Measurements from ENCODE around the gene IQCH. TPM values are rescaled to one million over a fixed set of nuclear protein-coding genes. Genes with fewer than 3 reads are reported as not detected.

IQCH gene
- total RNA-seq, 2 donors from 2014 or later, result 5.8 to 9.5 TPM

- Histone ChIP-seq H3K4me1 (replicated peaks) (no peaks in the 10 kb centered on the region), H3K27me3 (replicated peaks; ENCODE audit: insufficient read depth) (no peaks in the 10 kb centered on the region), H3K36me3 (no peaks in the 10 kb centered on the region), H3K4me3 (no peak overlapping the region), H3K9me3 (no peaks in the 10 kb centered on the region), H3K27ac (no peak overlapping the region)
- WGBS, result 78% methylated on average over 4 of the region's 4 CpGs
- intact Hi-C loops (cut with DNase I), result no loop called here
- no peak for DNase-seq (ENCODE audit: low spot score)
- TF ChIP-seq POLR2AphosphoS5 (IDR thresholded peaks at IDR 0.05) (no peak), POLR2A (IDR thresholded peaks at IDR 0.05) (no peak), CTCF (IDR thresholded peaks at IDR 0.05) (no peak)
These were observed 41.8 kb upstream of the IQCH start for GRCh38 chr15:67212684-67213367.

- intact Hi-C loops (cut with DNase I), result no loop called here
- Histone ChIP-seq H3K36me3 (no peaks in the 10 kb centered on the region), H3K4me3 (no peak overlapping the region), H3K9me3 (no peaks in the 10 kb centered on the region), H3K27ac (no peak overlapping the region), H3K4me1 (replicated peaks) (no peaks in the 10 kb centered on the region), H3K27me3 (replicated peaks; ENCODE audit: insufficient read depth) (no peaks in the 10 kb centered on the region)
- TF ChIP-seq POLR2AphosphoS5 (IDR thresholded peaks at IDR 0.05) (no peak), POLR2A (IDR thresholded peaks at IDR 0.05) (no peak), CTCF (IDR thresholded peaks at IDR 0.05) (no peak)
- WGBS, result 87% methylated on average over 6 of the region's 6 CpGs
- no peak for DNase-seq (ENCODE audit: low spot score)
These were observed 39.5 kb upstream of the IQCH start for GRCh38 chr15:67215102-67215501.

- no peak for TF ChIP-seq POLR2AphosphoS5 (IDR thresholded peaks at IDR 0.05)
- no peak for TF ChIP-seq CTCF (IDR thresholded peaks at IDR 0.05)
- no peak for TF ChIP-seq POLR2A (IDR thresholded peaks at IDR 0.05)
- Histone ChIP-seq H3K9me3 (no peaks in the 10 kb centered on the region), H3K4me1 (replicated peaks) (no peaks in the 10 kb centered on the region)
These were observed 37.7 kb upstream of the IQCH start for GRCh38 chr15:67216859-67217258.

GRCh38 chr15:67218428-67218827 lies 36.2 kb upstream of the IQCH start:
- Histone ChIP-seq H3K9me3 (no peaks in the 10 kb centered on the region), H3K4me3 (no peak overlapping the region), H3K36me3 (no peaks in the 10 kb centered on the region), H3K27ac (no peak overlapping the region), H3K27me3 (replicated peaks; ENCODE audit: insufficient read depth) (no peaks in the 10 kb centered on the region), H3K4me1 (replicated peaks) (no peaks in the 10 kb centered on the region)
- no peak for DNase-seq (ENCODE audit: low spot score)
- TF ChIP-seq POLR2AphosphoS5 (IDR thresholded peaks at IDR 0.05) (no peak), CTCF (IDR thresholded peaks at IDR 0.05) (no peak), POLR2A (IDR thresholded peaks at IDR 0.05) (no peak)
- intact Hi-C loops (cut with DNase I), result no loop called here

More at GRCh38 chr15:67216859-67217258, 37.7 kb upstream of the IQCH start:
- H3K27ac ChIP-seq, result no peak overlapping the region
- H3K36me3 ChIP-seq, result no peaks in the 10 kb centered on the region
- no peak overlapping the region for H3K4me3 ChIP-seq
- H3K27me3 ChIP-seq (replicated peaks; ENCODE audit: insufficient read depth), result no peaks in the 10 kb centered on the region
- no peak for DNase-seq (ENCODE audit: low spot score)
- intact Hi-C loops (cut with DNase I), result no loop called here

GRCh38 chr15:67219288-67219687 lies 35.3 kb upstream of the IQCH start:
- intact Hi-C loops (cut with DNase I), result no loop called here
- TF ChIP-seq CTCF (IDR thresholded peaks at IDR 0.05) (no peak), POLR2AphosphoS5 (IDR thresholded peaks at IDR 0.05) (no peak), POLR2A (IDR thresholded peaks at IDR 0.05) (no peak)
- 98% methylated on average over 2 of the region's 2 CpGs for WGBS
- Histone ChIP-seq H3K27me3 (replicated peaks; ENCODE audit: insufficient read depth) (no peaks in the 10 kb centered on the region), H3K4me1 (replicated peaks) (no peaks in the 10 kb centered on the region), H3K4me3 (no peak overlapping the region), H3K36me3 (no peaks in the 10 kb centered on the region), H3K9me3 (no peaks in the 10 kb centered on the region), H3K27ac (no peak overlapping the region)
- no peak for DNase-seq (ENCODE audit: low spot score)
